Activated CD8-positive, alpha-beta memory T cell treated with anti-CD3 and anti-CD28 coated beads, Interleukin-2, amount 50 U/mL, for 4 hours (primary cell): ENCODE measurements around the gene CRTC1.

Source experiments
- DNase-seq: peaks from one replicate; pipeline ENCODE4 v3.0.0-alpha.2; 2020

Gene CRTC1

DNA sequence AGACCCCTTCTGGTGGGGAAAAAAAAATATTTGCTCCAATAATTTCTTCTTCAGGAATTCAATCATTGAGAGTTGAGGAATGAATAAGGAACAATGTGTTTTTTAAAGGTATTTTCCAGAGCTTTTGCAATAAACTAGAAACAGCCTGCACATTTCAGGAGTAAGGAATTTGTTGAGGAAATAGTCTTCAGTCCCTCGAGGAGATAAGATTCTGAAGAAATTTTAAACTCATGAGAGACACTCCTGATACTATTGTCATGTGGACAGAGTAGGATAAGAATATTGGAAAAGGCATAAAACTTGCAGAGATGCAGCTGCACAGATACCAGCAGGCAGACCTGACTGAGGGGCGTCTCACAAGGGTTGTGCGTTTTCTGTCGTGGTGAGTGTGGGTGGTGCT is 71.0 kb downstream of the CRTC1 start:
- no peak for DNase-seq

DNA sequence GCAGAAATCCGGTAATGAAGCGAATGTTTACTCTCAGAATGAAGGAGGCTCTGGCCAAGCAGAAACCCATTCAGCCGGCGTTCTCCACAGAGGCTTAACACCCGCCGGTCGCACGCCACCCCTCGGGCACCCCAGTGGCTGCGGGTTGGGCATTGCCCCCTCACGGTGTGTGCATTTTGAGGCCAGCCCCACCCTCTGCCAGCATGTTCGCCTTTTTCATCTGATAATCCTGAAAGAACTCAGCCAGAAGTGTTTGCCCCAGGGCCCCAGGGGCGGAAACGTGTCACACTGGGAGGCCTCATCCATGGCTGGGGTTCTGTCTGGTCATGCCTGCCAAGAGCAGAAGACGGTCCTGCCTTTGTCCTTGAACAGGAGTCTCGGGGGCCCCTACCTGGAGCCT is 73.4 kb downstream of the CRTC1 start:
- no peak for DNase-seq

DNA sequence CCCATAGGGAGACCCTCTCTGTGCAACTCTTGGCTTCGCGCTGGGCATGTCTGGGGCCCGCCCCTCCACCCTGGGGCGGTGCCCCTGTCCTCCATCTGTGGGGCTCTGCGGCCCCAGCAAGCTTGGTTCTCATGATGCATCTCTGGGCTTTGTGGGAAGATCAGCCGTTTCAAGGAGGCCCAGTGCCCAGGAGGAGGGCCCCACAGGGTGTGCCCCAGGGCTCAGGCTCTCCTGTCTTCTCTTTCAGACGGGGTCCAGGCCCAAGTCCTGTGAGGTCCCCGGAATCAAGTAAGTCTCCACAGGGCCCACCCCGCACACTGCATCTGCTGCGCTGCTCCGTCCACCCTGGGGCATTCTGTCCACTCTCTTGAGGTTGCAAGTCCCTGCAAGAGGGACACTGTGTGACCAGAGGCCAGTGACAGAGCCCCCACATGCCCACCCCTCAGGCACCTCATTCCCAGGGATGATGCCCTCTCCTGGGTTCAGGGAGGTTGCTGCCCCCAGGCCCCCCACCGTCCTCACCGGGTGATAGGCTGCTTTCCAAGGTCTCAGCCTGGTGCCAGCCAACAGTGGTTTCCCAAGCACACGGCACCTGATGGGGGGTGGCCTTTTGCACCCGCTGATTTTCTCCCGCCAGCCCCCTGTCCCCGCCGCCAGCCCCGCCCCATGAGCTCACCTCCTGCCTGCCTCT is 76.0 kb downstream of the CRTC1 start:
- no peak for DNase-seq

GRCh38 chr19:18759995-18760426 is 76.5 kb downstream of the CRTC1 start:
- DNase-seq: no peak

- DNase-seq: no peak
These were observed 77.2 kb downstream of the CRTC1 start for GRCh38 chr19:18760440-18761383.

DNA sequence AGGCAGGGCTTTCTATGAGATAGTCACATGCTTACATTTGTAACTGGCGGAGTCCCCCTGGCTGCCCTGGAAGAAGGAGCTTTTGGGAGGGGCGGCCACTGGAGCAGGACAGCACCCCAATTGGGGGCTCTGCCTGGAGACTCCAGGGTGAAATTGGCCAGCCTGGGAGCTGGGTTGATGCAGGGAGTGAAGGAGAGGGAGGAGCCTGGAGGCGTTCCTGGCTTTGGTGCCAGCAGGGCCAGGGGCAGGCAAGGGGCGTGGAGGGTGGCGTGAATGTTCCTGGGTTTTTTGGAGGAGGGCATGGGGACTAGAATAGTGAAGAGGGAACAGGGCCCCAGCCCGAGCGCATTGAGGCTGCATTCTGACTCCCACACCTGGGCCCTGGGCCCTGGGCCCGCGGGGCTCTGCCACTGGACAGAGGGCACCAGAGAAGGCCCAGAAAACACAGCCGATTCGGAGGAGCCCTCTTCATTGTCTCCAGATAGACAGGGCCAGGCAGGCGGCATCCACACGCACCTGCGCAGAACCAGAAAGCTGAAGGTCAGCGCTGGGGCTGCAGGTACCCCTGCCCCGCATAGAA is 78.1 kb downstream of the CRTC1 start:
- no peak for DNase-seq

GRCh38 chr19:18762125-18763023 is 78.9 kb downstream of the CRTC1 start:
- DNase-seq: no peak

DNA sequence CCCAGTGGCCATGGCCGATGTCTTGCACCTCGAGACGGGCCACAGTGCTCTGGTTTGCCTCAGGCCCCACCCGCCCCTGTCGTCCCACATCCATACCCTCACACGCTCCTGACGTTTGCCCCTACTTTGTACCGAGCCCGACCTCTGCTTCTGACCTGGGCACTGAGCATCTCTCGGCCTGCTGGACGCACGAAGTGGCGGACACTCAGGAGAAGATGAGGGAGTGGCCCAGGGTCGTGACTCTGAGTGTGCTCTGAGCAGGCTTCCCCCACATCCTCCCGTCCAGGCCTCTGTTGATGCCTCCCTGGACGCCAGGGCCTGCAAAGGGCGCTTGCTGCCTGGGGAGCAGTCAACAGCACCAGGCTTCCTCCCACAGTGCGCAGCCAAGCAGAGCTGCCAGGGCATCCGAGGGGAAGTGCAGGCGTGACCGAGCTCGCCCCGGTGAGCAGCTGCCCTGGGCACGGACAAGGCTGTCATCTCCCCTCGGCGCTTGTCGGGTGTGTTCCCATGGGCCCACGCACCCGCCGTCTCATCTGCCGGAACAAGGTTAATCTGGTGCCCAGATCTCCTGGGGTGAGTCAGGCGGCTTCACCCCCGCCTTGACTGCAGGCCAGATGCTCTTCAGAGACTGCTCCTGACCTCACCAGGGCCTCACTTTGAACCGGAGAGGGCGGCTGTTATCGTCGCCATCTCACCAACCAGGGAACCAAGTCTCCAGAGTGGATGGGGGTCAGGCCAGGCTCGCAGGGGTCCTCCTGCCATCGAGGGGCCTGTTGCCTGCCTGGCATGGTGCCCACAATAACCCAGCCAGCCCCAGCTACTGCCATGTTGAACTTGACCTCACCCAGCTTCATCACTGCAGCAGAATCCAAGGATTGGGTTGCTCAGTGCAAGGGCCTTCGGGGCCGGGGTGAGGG is 80.5 kb downstream of the CRTC1 start:
- DNase-seq: no peak

DNA sequence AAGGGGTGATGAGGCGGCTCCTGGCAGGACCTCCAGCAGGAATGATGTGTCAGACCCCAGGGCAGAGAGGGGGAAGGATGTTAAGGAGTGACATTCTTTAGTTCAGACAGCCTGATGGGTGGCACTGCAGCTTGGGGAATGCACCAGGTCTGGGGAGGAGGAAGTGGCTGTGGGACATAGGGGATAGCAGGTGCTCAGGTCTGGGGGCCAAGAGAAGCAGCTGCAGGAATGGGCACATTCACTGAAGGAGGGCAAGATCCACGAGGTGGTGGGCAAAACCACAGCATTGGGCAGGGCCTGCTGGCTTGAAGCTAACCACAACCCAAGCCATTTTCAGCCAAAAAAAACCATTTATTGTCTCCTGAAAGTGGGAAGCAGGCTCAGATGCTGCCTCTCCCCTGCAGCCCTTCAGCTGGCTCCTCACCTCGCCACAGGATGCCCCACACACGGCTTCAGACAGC is 81.1 kb downstream of the CRTC1 start:
- DNase-seq: no peak

GRCh38 chr19:18765224-18765623 is 81.7 kb downstream of the CRTC1 start:
- DNase-seq: no peak

- no peak for DNase-seq
These were observed 84.7 kb downstream of the CRTC1 start for GRCh38 chr19:18768046-18768771.

DNA sequence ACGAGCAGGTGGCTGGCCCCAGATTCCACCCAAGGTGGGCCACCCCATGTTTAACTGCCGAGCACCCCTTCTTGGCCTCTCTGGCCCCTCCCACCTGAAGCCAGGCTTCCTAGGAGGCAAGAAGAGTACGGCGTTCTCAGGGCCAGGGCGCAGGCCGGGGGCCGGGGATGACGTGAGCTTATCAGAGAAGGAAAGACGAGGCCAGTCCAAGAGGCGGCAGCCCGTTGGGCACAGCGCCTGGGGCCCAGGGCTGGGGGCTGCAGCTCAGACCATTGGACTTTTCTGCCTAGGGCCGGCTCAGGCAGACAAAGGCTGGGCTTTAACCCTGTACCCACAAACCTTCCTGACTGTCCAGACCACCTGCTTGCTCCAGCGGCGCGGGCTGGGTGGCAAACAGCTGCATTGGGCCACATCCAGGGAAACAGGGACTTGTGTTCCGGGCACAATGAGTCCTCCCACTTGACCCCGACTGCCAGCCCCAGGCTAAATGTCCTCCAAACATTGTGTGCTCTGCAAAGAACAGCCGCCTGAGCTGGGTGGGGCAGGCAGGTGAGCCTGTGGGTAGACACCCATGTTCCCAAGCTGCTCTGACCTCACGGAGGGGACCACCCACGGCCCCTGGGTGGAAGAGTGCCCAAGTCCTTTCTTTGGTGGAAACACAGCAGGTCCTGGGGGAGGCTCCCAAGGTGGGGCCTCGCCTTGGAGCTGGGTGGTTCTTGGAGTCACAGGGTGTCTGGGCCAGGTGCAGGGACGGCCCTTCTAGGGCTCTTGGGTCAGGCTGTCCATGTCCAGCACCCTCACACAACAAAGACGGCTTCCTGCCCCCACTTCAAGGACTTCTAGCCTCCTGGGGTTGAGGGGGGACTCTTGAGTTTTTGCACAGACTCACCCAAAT is 85.8 kb downstream of the CRTC1 start:
- DNase-seq: no peak

GRCh38 chr19:18769989-18770528 is 86.6 kb downstream of the CRTC1 start:
- DNase-seq: no peak

- DNase-seq: no peak
These were observed 87.3 kb downstream of the CRTC1 start for GRCh38 chr19:18770663-18771327.

GRCh38 chr19:18771328-18772242 is 88.1 kb downstream of the CRTC1 start:
- no peak for DNase-seq

DNA sequence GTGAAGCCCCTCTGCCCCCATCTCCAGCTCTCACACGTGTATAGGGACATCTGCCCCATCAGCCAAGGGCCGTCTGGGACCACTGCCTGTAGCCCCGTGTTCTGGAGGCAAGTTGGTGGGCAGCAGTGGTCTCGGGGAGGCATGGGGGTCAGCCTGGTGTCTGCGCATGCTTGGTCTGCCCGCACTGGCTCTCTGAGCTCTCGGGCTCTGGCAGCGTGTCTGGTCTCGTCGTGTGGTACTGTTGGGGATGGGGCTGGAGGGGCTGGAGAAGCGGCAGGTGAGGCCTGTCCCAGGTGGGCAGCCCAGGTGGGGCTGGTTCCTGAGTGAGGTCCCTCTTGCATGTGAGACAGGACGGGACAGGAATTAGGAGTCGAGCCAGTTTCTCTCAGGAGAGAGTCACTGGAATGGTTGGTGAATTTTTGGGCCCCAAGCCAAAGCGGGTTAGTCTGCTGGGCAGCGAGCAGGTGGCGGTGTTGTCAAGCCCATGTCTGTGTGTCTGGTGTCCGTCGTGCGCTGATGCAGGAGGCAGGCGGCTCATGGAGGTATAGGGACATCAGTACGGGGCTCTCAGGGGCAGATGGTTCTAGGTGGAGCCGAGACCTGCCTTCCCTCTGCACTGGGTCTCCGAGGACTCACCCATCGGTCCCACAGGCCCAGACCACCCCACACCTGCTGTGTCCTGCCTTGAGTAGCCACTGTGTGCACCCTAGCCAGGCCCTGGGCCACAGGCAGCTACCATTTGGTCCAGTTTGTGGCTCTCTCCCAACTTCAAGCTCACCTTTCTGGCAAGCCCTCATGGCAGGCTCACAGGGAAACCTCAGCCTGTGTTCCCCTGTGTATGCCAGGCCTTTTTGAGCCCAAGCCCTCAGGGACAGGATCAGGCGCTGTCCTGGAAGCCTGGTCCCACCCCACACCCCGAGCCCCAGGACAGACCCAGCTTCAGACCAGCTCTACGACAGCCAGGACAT is 89.4 kb downstream of the CRTC1 start:
- no peak for DNase-seq
